K562 (cell line): Measurements from ENCODE around the gene PAGE5. TPM values are rescaled to one million over a fixed set of nuclear protein-coding genes. Genes with fewer than 3 reads are reported as not detected.

ENCODE experiments used
- HNRNPUL1 ChIP-seq: fragments of 200-400 bp; formaldehyde crosslinking; IDR thresholded peaks from 2 replicates; pipeline ENCODE4 v1.6.1; 2017; ENCODE audit warnings: low read length
- MCM5 ChIP-seq: fragments of 450-650 bp; IDR thresholded peaks from 2 replicates; pipeline ENCODE4 v1.6.1; 2016; ENCODE audit warnings: low read depth
- YY1 ChIP-seq, 3 experiments: IDR thresholded peaks; 2 replicates each; pipeline ENCODE4 v1.6.1; 2011; ENCODE audit warnings: low read length in 2 of 3, mild to moderate bottlenecking in 2 of 3, moderate library complexity in 2 of 3, borderline replicate concordance in 1 of 3, control low read depth in 1 of 3, low read depth in 1 of 3; ENCODE audit not compliant: insufficient read depth in 3 of 3, insufficient replicate concordance in 2 of 3, control insufficient read depth in 1 of 3, insufficient read length in 1 of 3; ENCODE audit errors: extremely low read depth in 1 of 3
- polyA plus RNA-seq, 8 experiments: library from polyadenylated mRNA; depleted of rRNA in 4 of 8; stranded (reverse) in 5 of 8; unstranded in 3 of 8; fragments of >200 nt; fragmentation: Nextera tagmentation in 2 of 8; fragmentation: Illumina TruSeq in 1 of 8; extraction: Ambion mirVana in 2 of 8; extraction: Trizol in 1 of 8; gene quantifications; 2 replicates each; pipeline versions ENCODE4 v1.2.1 to v1.2.3, GENCODE V29; 2011 to 2014; ENCODE audit warnings: inconsistent platforms in 1 of 8, missing spikeins in 1 of 8
- total RNA-seq, 7 experiments: library from RNA; depleted of rRNA in 6 of 7; stranded (reverse); fragments of >200 nt in 6 of 7; fragmentation: Illumina TruSeq in 2 of 7; extraction: Trizol in 2 of 7; gene quantifications; 2 replicates each; pipeline versions ENCODE4 v1.2.1 to v1.2.3, GENCODE V29; 2011 to 2021; ENCODE audit warnings: low replicate concordance in 1 of 7
- TF ChIP-seq, protein P1 (sequence below), 2 experiments: fragments of 450-650 bp; conservative IDR thresholded peaks; 2 replicates each; pipeline ENCODE4 v1.6.1; 2017; ENCODE audit warnings: mild to moderate bottlenecking in 2 of 2, moderate library complexity in 2 of 2
- TF ChIP-seq, protein P2 (sequence below): fragments of 250-450 bp; sonication (Bioruptor Pico); IDR thresholded peaks from 2 replicates; pipeline ENCODE4 v1.5.0; 2022; ENCODE audit warnings: mild to moderate bottlenecking
- TF ChIP-seq, protein P3 (sequence below), 2 experiments: IDR thresholded peaks; 2 replicates each; pipeline ENCODE4 v1.6.1; 2011; ENCODE audit warnings: borderline replicate concordance in 1 of 2, control low read depth in 1 of 2, low read depth in 1 of 2, low read length in 1 of 2, mild to moderate bottlenecking in 1 of 2, mixed read lengths in 1 of 2, moderate library complexity in 1 of 2; ENCODE audit not compliant: insufficient read depth in 1 of 2, insufficient read length in 1 of 2, poor library complexity in 1 of 2, severe bottlenecking in 1 of 2; ENCODE audit errors: extremely low read depth in 1 of 2
- TF ChIP-seq, protein P4 (sequence below): sonication (generic); formaldehyde crosslinking; IDR thresholded peaks from 2 replicates; pipeline ENCODE4 v1.8.0; 2023; ENCODE audit warnings: missing genetic modification reagents, mild to moderate bottlenecking, borderline replicate concordance

PAGE5 gene
- total and polyA plus RNA-seq, 9 of the 15 experiments (the other 6 are each of a cell fraction or from before 2014, with no cell fraction given): 146 to 571 (median 342) TPM

DNA sequence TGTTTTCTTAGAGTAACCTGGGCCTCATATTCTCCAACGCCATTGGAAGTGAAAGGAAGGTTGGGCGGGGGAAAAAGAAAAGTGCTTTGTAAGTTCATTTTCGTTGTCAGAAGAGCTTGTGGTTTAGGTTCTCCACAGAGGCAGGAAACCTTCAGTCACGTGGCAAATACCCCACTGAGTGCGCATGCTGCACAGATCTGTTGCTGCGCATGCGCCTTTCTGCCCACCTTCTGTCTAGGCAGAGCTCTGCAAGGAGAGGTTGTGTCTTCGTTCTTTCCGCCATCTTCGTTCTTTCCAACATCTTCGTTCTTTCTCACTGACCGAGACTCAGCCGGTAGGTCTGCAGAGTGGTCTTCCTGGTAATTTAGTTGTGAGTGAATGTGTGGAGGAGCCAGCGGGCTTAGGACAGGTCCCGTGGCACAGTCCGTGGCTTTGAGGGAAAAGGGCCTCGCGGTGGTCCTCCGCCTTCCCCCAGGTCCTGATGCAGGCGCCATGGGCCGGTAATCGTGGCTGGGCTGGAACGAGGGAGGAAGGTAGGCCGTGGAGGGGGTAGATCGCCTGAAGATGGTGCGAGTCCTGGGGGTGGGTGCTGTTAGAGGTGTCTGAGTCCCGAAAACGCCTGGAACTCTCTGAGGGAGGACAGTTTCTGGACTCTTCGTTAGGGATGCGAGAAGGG, at the start of gene PAGE5 (continued):
- TF ChIP-seq, protein P1, sequence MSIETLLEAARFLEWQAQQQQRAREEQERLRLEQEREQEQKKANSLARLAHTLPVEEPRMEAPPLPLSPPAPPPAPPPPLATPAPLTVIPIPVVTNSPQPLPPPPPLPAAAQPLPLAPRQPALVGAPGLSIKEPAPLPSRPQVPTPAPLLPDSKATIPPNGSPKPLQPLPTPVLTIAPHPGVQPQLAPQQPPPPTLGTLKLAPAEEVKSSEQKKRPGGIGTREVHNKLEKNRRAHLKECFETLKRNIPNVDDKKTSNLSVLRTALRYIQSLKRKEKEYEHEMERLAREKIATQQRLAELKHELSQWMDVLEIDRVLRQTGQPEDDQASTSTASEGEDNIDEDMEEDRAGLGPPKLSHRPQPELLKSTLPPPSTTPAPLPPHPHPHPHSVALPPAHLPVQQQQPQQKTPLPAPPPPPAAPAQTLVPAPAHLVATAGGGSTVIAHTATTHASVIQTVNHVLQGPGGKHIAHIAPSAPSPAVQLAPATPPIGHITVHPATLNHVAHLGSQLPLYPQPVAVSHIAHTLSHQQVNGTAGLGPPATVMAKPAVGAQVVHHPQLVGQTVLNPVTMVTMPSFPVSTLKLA (conservative IDR thresholded peaks at IDR 0.05): 0 out of 4 replicates have a peak, but pooled peaks have one; percentile 29 to 36
- TF ChIP-seq MCM5: no peak
- TF ChIP-seq, protein P2, sequence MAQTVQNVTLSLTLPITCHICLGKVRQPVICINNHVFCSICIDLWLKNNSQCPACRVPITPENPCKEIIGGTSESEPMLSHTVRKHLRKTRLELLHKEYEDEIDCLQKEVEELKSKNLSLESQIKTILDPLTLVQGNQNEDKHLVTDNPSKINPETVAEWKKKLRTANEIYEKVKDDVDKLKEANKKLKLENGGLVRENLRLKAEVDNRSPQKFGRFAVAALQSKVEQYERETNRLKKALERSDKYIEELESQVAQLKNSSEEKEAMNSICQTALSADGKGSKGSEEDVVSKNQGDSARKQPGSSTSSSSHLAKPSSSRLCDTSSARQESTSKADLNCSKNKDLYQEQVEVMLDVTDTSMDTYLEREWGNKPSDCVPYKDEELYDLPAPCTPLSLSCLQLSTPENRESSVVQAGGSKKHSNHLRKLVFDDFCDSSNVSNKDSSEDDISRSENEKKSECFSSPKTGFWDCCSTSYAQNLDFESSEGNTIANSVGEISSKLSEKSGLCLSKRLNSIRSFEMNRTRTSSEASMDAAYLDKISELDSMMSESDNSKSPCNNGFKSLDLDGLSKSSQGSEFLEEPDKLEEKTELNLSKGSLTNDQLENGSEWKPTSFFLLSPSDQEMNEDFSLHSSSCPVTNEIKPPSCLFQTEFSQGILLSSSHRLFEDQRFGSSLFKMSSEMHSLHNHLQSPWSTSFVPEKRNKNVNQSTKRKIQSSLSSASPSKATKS: no peak
- TF ChIP-seq, protein P3, sequence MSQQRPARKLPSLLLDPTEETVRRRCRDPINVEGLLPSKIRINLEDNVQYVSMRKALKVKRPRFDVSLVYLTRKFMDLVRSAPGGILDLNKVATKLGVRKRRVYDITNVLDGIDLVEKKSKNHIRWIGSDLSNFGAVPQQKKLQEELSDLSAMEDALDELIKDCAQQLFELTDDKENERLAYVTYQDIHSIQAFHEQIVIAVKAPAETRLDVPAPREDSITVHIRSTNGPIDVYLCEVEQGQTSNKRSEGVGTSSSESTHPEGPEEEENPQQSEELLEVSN (IDR thresholded peaks at IDR 0.05; ENCODE audit: borderline replicate concordance in 1 of 2, extremely low read depth in 1 of 2, insufficient read depth in 1 of 2, insufficient read length in 1 of 2, low read depth in 1 of 2, low read length in 1 of 2, poor library complexity in 1 of 2, severe bottlenecking in 1 of 2): peak; percentile 60 to 88
- peak in 1 of 3 experiments; percentile 51 for TF ChIP-seq YY1 (IDR thresholded peaks at IDR 0.05; ENCODE audit: borderline replicate concordance in 1 of 3, control insufficient read depth in 1 of 3, extremely low read depth in 1 of 3, insufficient read depth in 3 of 3, insufficient read length in 1 of 3, insufficient replicate concordance in 2 of 3, low read depth in 1 of 3, low read length in 2 of 3)
- TF ChIP-seq HNRNPUL1: no peak
- TF ChIP-seq, protein P4, sequence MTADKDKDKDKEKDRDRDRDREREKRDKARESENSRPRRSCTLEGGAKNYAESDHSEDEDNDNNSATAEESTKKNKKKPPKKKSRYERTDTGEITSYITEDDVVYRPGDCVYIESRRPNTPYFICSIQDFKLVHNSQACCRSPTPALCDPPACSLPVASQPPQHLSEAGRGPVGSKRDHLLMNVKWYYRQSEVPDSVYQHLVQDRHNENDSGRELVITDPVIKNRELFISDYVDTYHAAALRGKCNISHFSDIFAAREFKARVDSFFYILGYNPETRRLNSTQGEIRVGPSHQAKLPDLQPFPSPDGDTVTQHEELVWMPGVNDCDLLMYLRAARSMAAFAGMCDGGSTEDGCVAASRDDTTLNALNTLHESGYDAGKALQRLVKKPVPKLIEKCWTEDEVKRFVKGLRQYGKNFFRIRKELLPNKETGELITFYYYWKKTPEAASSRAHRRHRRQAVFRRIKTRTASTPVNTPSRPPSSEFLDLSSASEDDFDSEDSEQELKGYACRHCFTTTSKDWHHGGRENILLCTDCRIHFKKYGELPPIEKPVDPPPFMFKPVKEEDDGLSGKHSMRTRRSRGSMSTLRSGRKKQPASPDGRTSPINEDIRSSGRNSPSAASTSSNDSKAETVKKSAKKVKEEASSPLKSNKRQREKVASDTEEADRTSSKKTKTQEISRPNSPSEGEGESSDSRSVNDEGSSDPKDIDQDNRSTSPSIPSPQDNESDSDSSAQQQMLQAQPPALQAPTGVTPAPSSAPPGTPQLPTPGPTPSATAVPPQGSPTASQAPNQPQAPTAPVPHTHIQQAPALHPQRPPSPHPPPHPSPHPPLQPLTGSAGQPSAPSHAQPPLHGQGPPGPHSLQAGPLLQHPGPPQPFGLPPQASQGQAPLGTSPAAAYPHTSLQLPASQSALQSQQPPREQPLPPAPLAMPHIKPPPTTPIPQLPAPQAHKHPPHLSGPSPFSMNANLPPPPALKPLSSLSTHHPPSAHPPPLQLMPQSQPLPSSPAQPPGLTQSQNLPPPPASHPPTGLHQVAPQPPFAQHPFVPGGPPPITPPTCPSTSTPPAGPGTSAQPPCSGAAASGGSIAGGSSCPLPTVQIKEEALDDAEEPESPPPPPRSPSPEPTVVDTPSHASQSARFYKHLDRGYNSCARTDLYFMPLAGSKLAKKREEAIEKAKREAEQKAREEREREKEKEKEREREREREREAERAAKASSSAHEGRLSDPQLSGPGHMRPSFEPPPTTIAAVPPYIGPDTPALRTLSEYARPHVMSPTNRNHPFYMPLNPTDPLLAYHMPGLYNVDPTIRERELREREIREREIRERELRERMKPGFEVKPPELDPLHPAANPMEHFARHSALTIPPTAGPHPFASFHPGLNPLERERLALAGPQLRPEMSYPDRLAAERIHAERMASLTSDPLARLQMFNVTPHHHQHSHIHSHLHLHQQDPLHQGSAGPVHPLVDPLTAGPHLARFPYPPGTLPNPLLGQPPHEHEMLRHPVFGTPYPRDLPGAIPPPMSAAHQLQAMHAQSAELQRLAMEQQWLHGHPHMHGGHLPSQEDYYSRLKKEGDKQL: no peak
